GM23248 (cell line): ENCODE results near the gene ANO2. TPM values are rescaled to one million over a fixed set of nuclear protein-coding genes. Genes with fewer than 3 reads are reported as not detected.
"Not testable (repeated sequence)": the region's sequence is repeated elsewhere in the genome, so short reads cannot be mapped to it uniquely, and the experiment has no call there.

Experiments
- DNase-seq: peaks from one replicate; pipeline ENCODE4 v3.0.0-alpha.2; 2015
- H2AFZ ChIP-seq: fragments of 200-600 bp; sonication (generic); 2 replicates; pipeline ENCODE4 v1.6.1; 2016; ENCODE audit warnings: antibody characterized with exemption
- H3F3A ChIP-seq: fragments of 200-600 bp; sonication (generic); 2 replicates; pipeline ENCODE4 v1.6.1; 2016; ENCODE audit warnings: mild to moderate bottlenecking, antibody characterized with exemption, mixed run types; ENCODE audit not compliant: insufficient read depth
- H3K27ac ChIP-seq: fragments of 200-600 bp; sonication (generic); 2 replicates; pipeline ENCODE4 v1.5.1; 2016; ENCODE audit warnings: mild to moderate bottlenecking
- H3K27me3 ChIP-seq: fragments of 200-600 bp; sonication (generic); replicated peaks from 2 replicates; pipeline ENCODE4 v1.6.1; 2016; ENCODE audit warnings: mild to moderate bottlenecking; ENCODE audit not compliant: insufficient read depth
- H3K36me3 ChIP-seq: fragments of 200-600 bp; sonication (generic); 2 replicates; pipeline ENCODE4 v1.6.1; 2016; ENCODE audit warnings: low read depth, mild to moderate bottlenecking
- H3K4me1 ChIP-seq: fragments of 200-600 bp; sonication (generic); 2 replicates; pipeline ENCODE4 v1.6.1; 2016; ENCODE audit warnings: mild to moderate bottlenecking; ENCODE audit not compliant: insufficient read depth
- H3K4me2 ChIP-seq: fragments of 200-600 bp; sonication (generic); one replicate; pipeline ENCODE4 v1.6.1; 2016; ENCODE audit warnings: mild to moderate bottlenecking; ENCODE audit not compliant: unreplicated experiment
- H3K4me3 ChIP-seq: fragments of 200-600 bp; sonication (generic); 2 replicates; pipeline ENCODE4 v1.5.1; 2016; ENCODE audit warnings: mild to moderate bottlenecking
- H3K79me2 ChIP-seq: fragments of 200-600 bp; sonication (generic); 2 replicates; pipeline ENCODE4 v1.6.1; 2016; ENCODE audit warnings: mild to moderate bottlenecking; ENCODE audit not compliant: insufficient read depth
- H3K9ac ChIP-seq: fragments of 200-600 bp; sonication (generic); 2 replicates; pipeline ENCODE4 v1.6.1; 2016; ENCODE audit warnings: mild to moderate bottlenecking
- H3K9me2 ChIP-seq: fragments of 200-600 bp; sonication (generic); 2 replicates; pipeline ENCODE4 v1.6.1; 2016; ENCODE audit warnings: mixed run types, mild to moderate bottlenecking, moderate library complexity; ENCODE audit not compliant: insufficient read depth
- H3K9me3 ChIP-seq: fragments of 200-600 bp; sonication (generic); one replicate; pipeline ENCODE4 v1.6.1; 2017; ENCODE audit warnings: low read depth
- H4K20me1 ChIP-seq: fragments of 200-600 bp; sonication (generic); 2 replicates; pipeline ENCODE4 v1.6.0; 2016; ENCODE audit not compliant: insufficient read depth
- EZH2 ChIP-seq: fragments of 200-600 bp; sonication (generic); IDR thresholded peaks from 2 replicates; pipeline ENCODE4 v1.6.1; 2018; ENCODE audit warnings: antibody characterized with exemption, mild to moderate bottlenecking; ENCODE audit not compliant: insufficient read depth, poor library complexity, severe bottlenecking
- EZH2phosphoT487 ChIP-seq: fragments of 200-600 bp; sonication (generic); IDR thresholded peaks from 2 replicates; pipeline ENCODE4 v1.6.1; 2018; ENCODE audit warnings: antibody characterized with exemption, moderate library complexity, mild to moderate bottlenecking, low read depth; ENCODE audit not compliant: insufficient read depth
- WGBS, 2 experiments: methylation state at CpG; one replicate each; pipeline ENCODE4 v1.1.6; 2015 to 2017; ENCODE audit warnings: low lambda C conversion rate in 2 of 2, low coverage in 1 of 2; ENCODE audit errors: missing lambda C conversion rate in 2 of 2; 5-methylcytosine and 5-hydroxymethylcytosine counted together
- in situ Hi-C: fragments of 300-500 bp; cut with MboI; formaldehyde crosslinking; loops from 2 replicates; pipeline ENCODE4 v1.15.0; 2020
- polyA plus RNA-seq: library from polyadenylated mRNA; unstranded; fragments of >200 nt; fragmentation: Nextera tagmentation; extraction: Ambion mirVana; gene quantifications from 2 replicates; pipeline ENCODE4 v1.2.1, GENCODE V29; 2016
- total RNA-seq: library from RNA; depleted of rRNA; stranded (reverse); fragments of >200 nt; shearing (Covaris generic); gene quantifications from 2 replicates; pipeline ENCODE4 v1.2.3, GENCODE V29; 2014

Gene ANO2
- total and polyA plus RNA-seq, 2 experiments from 2014 or later: not detected

- no peak overlapping the region for H3K4me3 ChIP-seq
- no peak overlapping the region for H3K4me2 ChIP-seq
- WGBS, 2 experiments: 76 to 86% methylated on average over 3 of the region's 3 CpGs
- no peaks in the 10 kb centered on the region for H3K79me2 ChIP-seq
- no peaks in the 10 kb centered on the region for H4K20me1 ChIP-seq
- no peak overlapping the region for H3K27ac ChIP-seq
- no peaks in the 10 kb centered on the region for H3F3A ChIP-seq
- H3K4me1 ChIP-seq: no peaks in the 10 kb centered on the region
- no peaks in the 10 kb centered on the region for H3K9me3 ChIP-seq
- no peak overlapping the region for H2AFZ ChIP-seq
- no peaks in the 10 kb centered on the region for H3K36me3 ChIP-seq
- TF ChIP-seq EZH2: no peak
- no peak for TF ChIP-seq EZH2phosphoT487
- no peak for DNase-seq
- no peaks in the 10 kb centered on the region for H3K9me2 ChIP-seq
- in situ Hi-C loops: no loop called here
- H3K9ac ChIP-seq: no peak overlapping the region
- H3K27me3 ChIP-seq: no peaks in the 10 kb centered on the region; the same call in 1 of the 2 replicates
Observed at GRCh38 chr12:5898874-5899273, 46.2 kb downstream of the ANO2 start.

- H3K9me3 ChIP-seq: no peaks in the 10 kb centered on the region
- no peaks in the 10 kb centered on the region for H3F3A ChIP-seq
- no peaks in the 10 kb centered on the region for H3K36me3 ChIP-seq
- H3K9ac ChIP-seq: no peak overlapping the region
- H3K27me3 ChIP-seq: no peaks in the 10 kb centered on the region
- in situ Hi-C loops: no loop called here
- no peaks in the 10 kb centered on the region for H3K79me2 ChIP-seq
- H3K9me2 ChIP-seq: no peaks in the 10 kb centered on the region
- WGBS, 2 experiments: 40 to 46% methylated on average over 6 of the region's 6 CpGs
- H2AFZ ChIP-seq: no peak overlapping the region
- no peak overlapping the region for H3K27ac ChIP-seq
- TF ChIP-seq EZH2phosphoT487 (no peak), EZH2 (no peak)
- no peak overlapping the region for H3K4me2 ChIP-seq
- H4K20me1 ChIP-seq: no peaks in the 10 kb centered on the region
- H3K4me1 ChIP-seq: no peaks in the 10 kb centered on the region
- H3K4me3 ChIP-seq: no peak overlapping the region
- DNase-seq: peak; percentile 3
Observed at GRCh38 chr12:5889381-5890047, 55.5 kb downstream of the ANO2 start.

GRCh38 chr12:5888816-5889315 lies 56.2 kb downstream of the ANO2 start:
- Histone ChIP-seq H3K9ac (no peak overlapping the region), H2AFZ (no peak overlapping the region), H3K4me3 (no peak overlapping the region), H3K27me3 (no peaks in the 10 kb centered on the region), H3K36me3 (no peaks in the 10 kb centered on the region), H3K9me2 (no peaks in the 10 kb centered on the region), H3F3A (no peaks in the 10 kb centered on the region), H3K4me1 (no peaks in the 10 kb centered on the region), H3K4me2 (no peak overlapping the region), H4K20me1 (no peaks in the 10 kb centered on the region), H3K79me2 (no peaks in the 10 kb centered on the region), H3K9me3 (no peaks in the 10 kb centered on the region), H3K27ac (no peak overlapping the region)
- TF ChIP-seq EZH2 (no peak), EZH2phosphoT487 (no peak)
- DNase-seq: no peak
- 54 to 56% methylated on average over 13 to 26 of the region's 26 CpGs for WGBS, 2 experiments
- in situ Hi-C loops: no loop called here

GRCh38 chr12:5887819-5888218 lies 57.2 kb downstream of the ANO2 start:
- H3K79me2 ChIP-seq, H3K4me2 ChIP-seq, H3K27me3 ChIP-seq, H3K9ac ChIP-seq, H3K27ac ChIP-seq, H3K4me3 ChIP-seq, H4K20me1 ChIP-seq, H3K9me3 ChIP-seq, H3K36me3 ChIP-seq, in situ Hi-C loops, DNase-seq, H2AFZ ChIP-seq, H3K9me2 ChIP-seq, H3K4me1 ChIP-seq, H3F3A ChIP-seq: not testable (repeated sequence)
- WGBS, 2 experiments: 69 to 70% methylated on average over 15 to 16 of the region's 16 CpGs
